Sigmoid colon (tissue), 7 donors: ENCODE data around the gene TTC39B. TPM values are rescaled to one million over a fixed set of nuclear protein-coding genes. Genes with fewer than 3 reads are reported as not detected.
A peak's percentile ranks its signal among the peaks of the same experiment; 100 is the strongest.

Experiments
- DNase-seq: peaks from one replicate; pipeline ENCODE4 v3.0.0-alpha.2; 2019
- H3K27ac ChIP-seq, 4 donors: fragments of 200-600 bp; sonication (generic); one replicate each; pipeline ENCODE4 v1.5.1; 2016 to 2019; ENCODE audit warnings: mild to moderate bottlenecking in 1 of 4
- H3K27me3 ChIP-seq, 3 donors: fragments of 200-600 bp; sonication (generic); one replicate each; pipeline ENCODE4 v1.5.1; 2019; ENCODE audit warnings: mild to moderate bottlenecking in 1 of 3
- H3K36me3 ChIP-seq, 4 donors: fragments of 200-600 bp; sonication (generic); one replicate each; pipeline ENCODE4 v1.5.1; 2016 to 2019
- H3K4me1 ChIP-seq, 4 donors: fragments of 200-600 bp; sonication (generic); one replicate each; pipeline ENCODE4 v1.5.1; 2017 to 2019
- H3K4me3 ChIP-seq, 4 donors: fragments of 200-600 bp; sonication (generic); one replicate each; pipeline ENCODE4 v1.5.1; 2017 to 2019; ENCODE audit warnings: mild to moderate bottlenecking in 2 of 4, moderate library complexity in 1 of 4
- H3K9me3 ChIP-seq, 4 donors: fragments of 200-600 bp in 3 of 4; sonication (generic) in 3 of 4; one replicate each; pipeline versions ENCODE4 v1.5.1 to v1.6.1; 2013 to 2019
- CTCF ChIP-seq, 4 experiments: fragments of 450-650 bp in 3 of 4; fragments of 200-600 bp in 1 of 4; IDR thresholded peaks; one replicate each; pipeline ENCODE4 v1.5.1; 2016 to 2019; ENCODE audit warnings: antibody characterized with exemption in 4 of 4, mild to moderate bottlenecking in 3 of 4, moderate library complexity in 2 of 4
- EP300 ChIP-seq, 4 donors: sonication (generic); formaldehyde crosslinking; IDR thresholded peaks; one replicate each; pipeline ENCODE4 v1.6.1; 2017; ENCODE audit warnings: antibody characterized with exemption in 4 of 4
- POLR2A ChIP-seq, 2 donors: fragments of 450-650 bp; IDR thresholded peaks; one replicate each; pipeline ENCODE4 v1.6.1; 2016; ENCODE audit warnings: antibody characterized with exemption in 2 of 2, mild to moderate bottlenecking in 2 of 2, moderate library complexity in 2 of 2
- POLR2AphosphoS5 ChIP-seq, 4 donors: sonication (generic); formaldehyde crosslinking; IDR thresholded peaks; one replicate each; pipeline ENCODE4 v1.6.1; 2017; ENCODE audit warnings: antibody characterized with exemption in 4 of 4
- WGBS, 2 donors: extraction: QIAGEN DNeasy Blood & Tissue Kit; methylation state at CpG; one replicate each; pipeline ENCODE4 v1.1.7; 2013; 5-methylcytosine and 5-hydroxymethylcytosine counted together
- intact Hi-C: fragments of 100-400 bp; cut with DNase I; formaldehyde crosslinking; loops from one replicate; pipeline ENCODE4 v1.15.1; 2023
- polyA plus RNA-seq, 3 donors: library from polyadenylated mRNA; stranded (reverse); fragments of 200-250 nt; gene quantifications; one replicate each; pipeline ENCODE4 v1.2.3, GENCODE V29; 2013
- total RNA-seq, 4 donors: library from RNA; depleted of rRNA; stranded (reverse); fragments of >200 nt; gene quantifications; one replicate each; pipeline ENCODE4 v1.1.0, GENCODE V29; 2016
- donor health status: healthy with polysubstance abuse.
- donor health status: Bipolar disorder and iron deficiency.
- donor health status: healthy.

The TTC39B gene
- total and polyA plus RNA-seq, 7 donors, result 4.2 to 15.8 (median 9.1) TPM

- H3K36me3 ChIP-seq, result peaks cover 0 to 21% (median 0%) of the 10 kb centered on the region in 4 donors
- no peaks in the 10 kb centered on the region for H3K9me3 ChIP-seq
- DNase-seq, result no peak
- TF ChIP-seq POLR2A (IDR thresholded peaks at IDR 0.05), result no peak
- no peak for TF ChIP-seq POLR2AphosphoS5 (IDR thresholded peaks at IDR 0.05)
- no peak for TF ChIP-seq CTCF (IDR thresholded peaks at IDR 0.05)
- no peak for TF ChIP-seq EP300 (IDR thresholded peaks at IDR 0.05)
- H3K4me1 ChIP-seq, result no peaks in the 10 kb centered on the region
- peak overlapping the region in 1 of 4 donors; percentile 6 for H3K27ac ChIP-seq
- 84 to 88% methylated on average over 3 of the region's 3 CpGs for WGBS, 2 donors
- H3K4me3 ChIP-seq, result no peak overlapping the region
- intact Hi-C loops, result no loop called here
- H3K27me3 ChIP-seq, result no peaks in the 10 kb centered on the region
Measured at GRCh38 chr9:15222313-15222712, 84.7 kb downstream of the TTC39B start.

- H3K4me3 ChIP-seq, result no peak overlapping the region
- no peaks in the 10 kb centered on the region for H3K27me3 ChIP-seq
- DNase-seq, result no peak
- peaks cover 0 to 21% (median 0%) of the 10 kb centered on the region in 4 donors for H3K36me3 ChIP-seq
- peak overlapping the region in 1 of 4 donors; percentile 6 for H3K27ac ChIP-seq
- intact Hi-C loops, result no loop called here
- WGBS, 2 donors, result 83 to 86% methylated on average over 4 of the region's 4 CpGs
- no peak for TF ChIP-seq POLR2A (IDR thresholded peaks at IDR 0.05)
- no peak for TF ChIP-seq EP300 (IDR thresholded peaks at IDR 0.05)
- no peak for TF ChIP-seq CTCF (IDR thresholded peaks at IDR 0.05)
- TF ChIP-seq POLR2AphosphoS5 (IDR thresholded peaks at IDR 0.05), result peak in 1 of 4 donors; percentile 6
- no peaks in the 10 kb centered on the region for H3K4me1 ChIP-seq
- H3K9me3 ChIP-seq, result no peaks in the 10 kb centered on the region
Measured at GRCh38 chr9:15221746-15222145, 85.3 kb downstream of the TTC39B start.

- TF ChIP-seq EP300 (IDR thresholded peaks at IDR 0.05), result no peak
- no peak for TF ChIP-seq POLR2AphosphoS5 (IDR thresholded peaks at IDR 0.05)
- TF ChIP-seq CTCF (IDR thresholded peaks at IDR 0.05), result no peak
- TF ChIP-seq POLR2A (IDR thresholded peaks at IDR 0.05), result no peak
- peak overlapping the region in 1 of 4 donors; percentile 36 for H3K27ac ChIP-seq
- no peaks in the 10 kb centered on the region for H3K27me3 ChIP-seq
- no peaks in the 10 kb centered on the region for H3K4me1 ChIP-seq
- peaks cover 0 to 21% (median 0%) of the 10 kb centered on the region in 4 donors for H3K36me3 ChIP-seq
- no peak for DNase-seq
- no peaks in the 10 kb centered on the region for H3K9me3 ChIP-seq
- 91 to 96% methylated on average over 7 of the region's 7 CpGs for WGBS, 2 donors
- intact Hi-C loops, result no loop called here
- no peak overlapping the region for H3K4me3 ChIP-seq
Measured at GRCh38 chr9:15220658-15221318, 86.2 kb downstream of the TTC39B start.

- Histone ChIP-seq H3K4me1 (no peaks in the 10 kb centered on the region), H3K27ac (no peak overlapping the region), H3K36me3 (peaks cover 0 to 16% (median 0%) of the 10 kb centered on the region in 4 donors), H3K27me3 (no peaks in the 10 kb centered on the region), H3K9me3 (no peaks in the 10 kb centered on the region), H3K4me3 (no peak overlapping the region)
- DNase-seq, result no peak
- TF ChIP-seq POLR2A (IDR thresholded peaks at IDR 0.05), result no peak
- TF ChIP-seq POLR2AphosphoS5 (IDR thresholded peaks at IDR 0.05), result no peak
- intact Hi-C loops, result no loop called here
- WGBS, 2 donors, result 92 to 94% methylated on average over 5 of the region's 5 CpGs
Measured at GRCh38 chr9:15219546-15219945, 87.5 kb downstream of the TTC39B start.

GRCh38 chr9:15218994-15219393, 88.0 kb downstream of the TTC39B start:
- Histone ChIP-seq H3K4me3 (no peak overlapping the region), H3K4me1 (no peaks in the 10 kb centered on the region), H3K9me3 (no peaks in the 10 kb centered on the region), H3K27ac (no peak overlapping the region), H3K36me3 (peaks cover 0 to 16% (median 0%) of the 10 kb centered on the region in 4 donors), H3K27me3 (no peaks in the 10 kb centered on the region)
- intact Hi-C loops, result no loop called here
- DNase-seq, result no peak
- TF ChIP-seq CTCF (IDR thresholded peaks at IDR 0.05), result no peak
- TF ChIP-seq POLR2AphosphoS5 (IDR thresholded peaks at IDR 0.05), result no peak
- TF ChIP-seq EP300 (IDR thresholded peaks at IDR 0.05), result no peak
